Aortic smooth muscle cell (primary cell): ENCODE results near the gene SLC34A1. TPM values are rescaled to one million over a fixed set of nuclear protein-coding genes. Genes with fewer than 3 reads are reported as not detected.

Source experiments
- total RNA-seq: library from RNA; depleted of rRNA; stranded (reverse); fragments of >200 nt; gene quantifications from 2 replicates; pipeline ENCODE4 v1.2.3, GENCODE V29; 2014

Gene SLC34A1
- not detected in 2 replicates for total RNA-seq

GRCh38 chr5:177384134-177384533 lies at the start of gene SLC34A1:
Gene SLC34A1, plus strand, starts transcription at chr5:177384434. Its CDS starts 1,308 bp downstream, at chr5:177385742.

GRCh38 chr5:177351392-177352329 lies 32.6 kb upstream of the SLC34A1 start, which contains the start of gene LMAN2:
Gene LMAN2, minus strand, starts transcription at chr5:177351668. Its CDS starts 21 bp downstream, at chr5:177351647.

GRCh38 chr5:177357459-177358351 lies 26.5 kb upstream of the SLC34A1 start, which contains the start of gene RGS14:
Gene RGS14, plus strand, starts transcription at chr5:177357924. Its CDS starts 101 bp downstream, at chr5:177358025.

GRCh38 chr5:177399997-177400868 lies 16.0 kb downstream of the SLC34A1 start, which contains the start of gene PFN3:
Gene PFN3, minus strand, starts transcription at chr5:177400661. Its CDS starts 85 bp downstream, at chr5:177400576.

GRCh38 chr5:177409043-177409801 lies 25.0 kb downstream of the SLC34A1 start, which contains the start of gene F12:
Gene F12, minus strand, starts transcription at chr5:177409564. Its CDS starts 37 bp downstream, at chr5:177409527.

GRCh38 chr5:177426566-177427210 lies 42.5 kb downstream of the SLC34A1 start, which contains the start of gene GRK6:
Gene GRK6, plus strand, starts transcription at chr5:177426676. Its CDS starts 170 bp downstream, at chr5:177426846.

GRCh38 chr5:177446200-177447065 lies 62.2 kb downstream of the SLC34A1 start, which contains the start of gene PRR7:
Gene PRR7, plus strand, starts transcription at chr5:177446814. Its CDS starts 8,254 bp downstream, at chr5:177455068.

Other genes starting within 250 kb of the SLC34A1 start
- gene RAB24, start 80.7 kb upstream of the SLC34A1 start, total RNA-seq = 17.8 and 22.1 TPM in 2 replicates
- 101 and 120 TPM in 2 replicates for gene PRELID1, start 80.6 kb upstream of the SLC34A1 start, total RNA-seq
- gene MXD3, start 72.5 kb upstream of the SLC34A1 start, total RNA-seq = 10.4 and 14.7 TPM in 2 replicates
- gene LMAN2, start 32.8 kb upstream of the SLC34A1 start, total RNA-seq = 430 and 437 TPM in 2 replicates
- gene RGS14, start 26.5 kb upstream of the SLC34A1 start, total RNA-seq = 2.2 and 5.1 TPM in 2 replicates
- not detected in 2 replicates for gene PFN3, start 16.2 kb downstream of the SLC34A1 start, total RNA-seq
- gene F12, start 25.1 kb downstream of the SLC34A1 start, total RNA-seq = 0.25 and 0.26 TPM in 2 replicates
- 15.8 and 21.7 TPM in 2 replicates for gene GRK6, start 42.2 kb downstream of the SLC34A1 start, total RNA-seq
- 5.3 and 6.3 TPM in 2 replicates for gene PRR7, start 62.4 kb downstream of the SLC34A1 start, total RNA-seq
- 124 and 135 TPM in 2 replicates for gene DBN1, start 89.2 kb downstream of the SLC34A1 start, total RNA-seq
- gene PDLIM7, start 113.2 kb downstream of the SLC34A1 start, total RNA-seq = 55.5 and 76.9 TPM in 2 replicates
- gene DOK3, start 125.4 kb downstream of the SLC34A1 start, total RNA-seq = 1.4 and 2.0 TPM in 2 replicates
- gene DDX41, start 132.5 kb downstream of the SLC34A1 start, total RNA-seq = 101 and 127 TPM in 2 replicates
- 11.2 and 16.0 TPM in 2 replicates for gene FAM193B, start 170.1 kb downstream of the SLC34A1 start, total RNA-seq
- gene TMED9, start 207.8 kb downstream of the SLC34A1 start, total RNA-seq = 178 and 212 TPM in 2 replicates
- gene B4GALT7, start 215.7 kb downstream of the SLC34A1 start, total RNA-seq = 26.7 and 28.9 TPM in 2 replicates